SK-N-MC (cell line): ENCODE measurements around the gene LYZL4.

Experiments
- EZH2 ChIP-seq: fragments of 200-600 bp; sonication (generic); IDR thresholded peaks from one replicate; pipeline ENCODE4 v1.6.1; 2017; ENCODE audit warnings: antibody characterized with exemption
- POLR2AphosphoS5 ChIP-seq: IDR thresholded peaks from 2 replicates; pipeline ENCODE4 v1.6.1; 2012; ENCODE audit warnings: mild to moderate bottlenecking, low read depth, low read length, borderline replicate concordance

GRCh38 chr3:42357335-42357734 lies 53.1 kb downstream of the LYZL4 start:
- TF ChIP-seq EZH2 (no peak), POLR2AphosphoS5 (no peak)
